KMS-11 (cell line): Measurements from ENCODE around the gene PPP4R3A.

ENCODE experiments used
- H2AFZ ChIP-seq: fragments of 200-600 bp; sonication (generic); 2 replicates; pipeline ENCODE4 v1.6.1; 2016; ENCODE audit warnings: antibody characterized with exemption, mixed run types, low read depth
- H3K27ac ChIP-seq: fragments of 200-600 bp; sonication (generic); 2 replicates; pipeline ENCODE4 v1.6.1; 2016; ENCODE audit warnings: mild to moderate bottlenecking, mixed run types
- H3K27me3 ChIP-seq: fragments of 200-600 bp; sonication (generic); 2 replicates; pipeline ENCODE4 v1.6.1; 2017; ENCODE audit warnings: mild to moderate bottlenecking, low read depth, mixed run types, moderate library complexity; ENCODE audit not compliant: insufficient read depth
- H3K36me3 ChIP-seq: fragments of 200-600 bp; sonication (generic); 2 replicates; pipeline ENCODE4 v1.6.1; 2017; ENCODE audit warnings: mild to moderate bottlenecking, mixed run types; ENCODE audit not compliant: insufficient read depth
- H3K4me1 ChIP-seq: fragments of 200-600 bp; sonication (generic); 2 replicates; pipeline ENCODE4 v1.6.1; 2016; ENCODE audit warnings: mild to moderate bottlenecking, low read depth, mixed run types; ENCODE audit not compliant: poor library complexity, severe bottlenecking
- H3K4me2 ChIP-seq: fragments of 200-600 bp; sonication (generic); 2 replicates; pipeline ENCODE4 v1.7.0; 2016; ENCODE audit warnings: mild to moderate bottlenecking, mixed run types
- H3K4me3 ChIP-seq: fragments of 200-600 bp; sonication (generic); IDR thresholded peaks from 2 replicates; pipeline ENCODE4 v1.6.1; 2017; ENCODE audit warnings: low read depth, low read length, mixed read lengths; ENCODE audit not compliant: insufficient read depth
- H3K79me2 ChIP-seq: fragments of 200-600 bp; sonication (generic); 2 replicates; pipeline ENCODE4 v1.6.1; 2016; ENCODE audit warnings: low read depth, mixed run types; ENCODE audit not compliant: insufficient read depth
- H3K9ac ChIP-seq: fragments of 200-600 bp; sonication (generic); 2 replicates; pipeline ENCODE4 v1.6.1; 2016; ENCODE audit warnings: mild to moderate bottlenecking, mixed run types
- H4K20me1 ChIP-seq: fragments of 200-600 bp; sonication (generic); 2 replicates; pipeline ENCODE4 v1.6.1; 2016; ENCODE audit warnings: mild to moderate bottlenecking, mixed run types; ENCODE audit not compliant: insufficient read depth
- CTCF ChIP-seq: fragments of 200-600 bp; sonication (generic); conservative IDR thresholded peaks from 2 replicates; pipeline ENCODE4 v1.6.1; 2017; ENCODE audit warnings: low read depth, mild to moderate bottlenecking, antibody characterized with exemption, low read length, moderate library complexity, mixed read lengths

PPP4R3A gene

GRCh38 chr14:91420686-91421085 is 89.4 kb downstream of the PPP4R3A start:
- peaks cover 12% of the 10 kb centered on the region for H3K79me2 ChIP-seq
- peaks cover 15% of the 10 kb centered on the region for H3K4me1 ChIP-seq
- no peaks in the 10 kb centered on the region for H3K36me3 ChIP-seq
- H4K20me1 ChIP-seq = no peaks in the 10 kb centered on the region
- TF ChIP-seq CTCF = no peak
- H3K27ac ChIP-seq = no peak overlapping the region
- no peak overlapping the region for H2AFZ ChIP-seq
- no peak overlapping the region for H3K4me3 ChIP-seq
- H3K27me3 ChIP-seq = no peaks in the 10 kb centered on the region
- H3K9ac ChIP-seq = no peak overlapping the region
- no peak overlapping the region for H3K4me2 ChIP-seq

- peak overlapping the region; percentile 52; the same call in 1 of the 2 replicates for H3K4me2 ChIP-seq
- H3K27me3 ChIP-seq = no peaks in the 10 kb centered on the region
- no peak overlapping the region for H3K4me3 ChIP-seq
- TF ChIP-seq CTCF = no peak
- peak overlapping the region; percentile 93; the same call in 1 of the 2 replicates for H3K9ac ChIP-seq
- H3K36me3 ChIP-seq = no peaks in the 10 kb centered on the region
- peak overlapping the region; percentile 71; the same call in 1 of the 2 replicates for H2AFZ ChIP-seq
- H4K20me1 ChIP-seq = no peaks in the 10 kb centered on the region
- peaks cover 24% of the 10 kb centered on the region for H3K79me2 ChIP-seq
- H3K4me1 ChIP-seq = peaks cover 27% of the 10 kb centered on the region
- H3K27ac ChIP-seq = peak overlapping the region; percentile 87; the same call in 1 of the 2 replicates
Observed at GRCh38 chr14:91419451-91419850, 90.7 kb downstream of the PPP4R3A start.

- Histone ChIP-seq H3K4me3 (no peak overlapping the region), H3K9ac (peak overlapping the region; percentile 93), H4K20me1 (no peaks in the 10 kb centered on the region), H2AFZ (peak overlapping the region; percentile 71; the same call in 1 of the 2 replicates), H3K4me1 (peaks cover 31% of the 10 kb centered on the region), H3K4me2 (peak overlapping the region; percentile 52; the same call in 1 of the 2 replicates), H3K36me3 (no peaks in the 10 kb centered on the region), H3K27me3 (no peaks in the 10 kb centered on the region), H3K79me2 (peaks cover 29% of the 10 kb centered on the region), H3K27ac (peak overlapping the region; percentile 87; the same call in 1 of the 2 replicates)
- 0 out of 2 replicates have a peak, but pooled peaks have one; percentile 7 for TF ChIP-seq CTCF
Observed at GRCh38 chr14:91419044-91419397, 91.1 kb downstream of the PPP4R3A start.

- H3K4me3 ChIP-seq = no peak overlapping the region
- TF ChIP-seq CTCF = peak; percentile 92
- H3K4me1 ChIP-seq = peaks cover 37% of the 10 kb centered on the region
- H3K9ac ChIP-seq = peak overlapping the region; percentile 93
- peak overlapping the region; percentile 71 for H2AFZ ChIP-seq
- H3K27ac ChIP-seq = peak overlapping the region; percentile 87
- no peaks in the 10 kb centered on the region for H3K27me3 ChIP-seq
- H3K36me3 ChIP-seq = no peaks in the 10 kb centered on the region
- H4K20me1 ChIP-seq = no peaks in the 10 kb centered on the region
- H3K4me2 ChIP-seq = peak overlapping the region; percentile 52
- peaks cover 34% of the 10 kb centered on the region for H3K79me2 ChIP-seq
Observed at GRCh38 chr14:91418387-91419043, 91.6 kb downstream of the PPP4R3A start.
